GM12801 (cell line): ENCODE results near the gene APBA2.

Experiments used
- TF ChIP-seq, protein P1 (sequence below): IDR thresholded peaks from one replicate; pipeline ENCODE4 v1.5.1; 2011; ENCODE audit warnings: control low read depth; ENCODE audit not compliant: insufficient read length; ENCODE audit errors: extremely low read depth

Gene APBA2

GRCh38 chr15:28901987-28902745, 16.4 kb downstream of the APBA2 start:
- TF ChIP-seq, protein P1, sequence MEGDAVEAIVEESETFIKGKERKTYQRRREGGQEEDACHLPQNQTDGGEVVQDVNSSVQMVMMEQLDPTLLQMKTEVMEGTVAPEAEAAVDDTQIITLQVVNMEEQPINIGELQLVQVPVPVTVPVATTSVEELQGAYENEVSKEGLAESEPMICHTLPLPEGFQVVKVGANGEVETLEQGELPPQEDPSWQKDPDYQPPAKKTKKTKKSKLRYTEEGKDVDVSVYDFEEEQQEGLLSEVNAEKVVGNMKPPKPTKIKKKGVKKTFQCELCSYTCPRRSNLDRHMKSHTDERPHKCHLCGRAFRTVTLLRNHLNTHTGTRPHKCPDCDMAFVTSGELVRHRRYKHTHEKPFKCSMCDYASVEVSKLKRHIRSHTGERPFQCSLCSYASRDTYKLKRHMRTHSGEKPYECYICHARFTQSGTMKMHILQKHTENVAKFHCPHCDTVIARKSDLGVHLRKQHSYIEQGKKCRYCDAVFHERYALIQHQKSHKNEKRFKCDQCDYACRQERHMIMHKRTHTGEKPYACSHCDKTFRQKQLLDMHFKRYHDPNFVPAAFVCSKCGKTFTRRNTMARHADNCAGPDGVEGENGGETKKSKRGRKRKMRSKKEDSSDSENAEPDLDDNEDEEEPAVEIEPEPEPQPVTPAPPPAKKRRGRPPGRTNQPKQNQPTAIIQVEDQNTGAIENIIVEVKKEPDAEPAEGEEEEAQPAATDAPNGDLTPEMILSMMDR: no peak

DNA sequence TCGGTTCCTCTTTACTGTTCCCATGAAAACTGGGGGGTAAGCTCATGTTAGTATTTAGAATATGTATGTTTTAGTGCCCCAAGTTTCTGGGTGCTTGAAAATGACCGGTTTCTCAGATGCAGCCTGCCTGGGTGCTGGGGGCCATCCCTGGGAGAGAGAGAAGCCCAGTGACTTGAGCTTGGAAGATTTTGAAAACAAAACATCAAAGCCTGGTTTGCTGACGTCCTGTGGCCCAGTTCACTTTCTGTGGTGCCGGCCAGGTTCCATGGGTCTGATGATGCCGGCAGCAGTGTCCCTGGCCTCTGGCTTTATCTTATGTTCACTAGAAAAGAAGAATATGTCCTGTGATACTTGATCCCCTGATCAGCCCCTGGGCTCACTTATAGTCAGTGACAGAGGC, 17.1 kb downstream of the APBA2 start:
- TF ChIP-seq, protein P1: no peak

DNA sequence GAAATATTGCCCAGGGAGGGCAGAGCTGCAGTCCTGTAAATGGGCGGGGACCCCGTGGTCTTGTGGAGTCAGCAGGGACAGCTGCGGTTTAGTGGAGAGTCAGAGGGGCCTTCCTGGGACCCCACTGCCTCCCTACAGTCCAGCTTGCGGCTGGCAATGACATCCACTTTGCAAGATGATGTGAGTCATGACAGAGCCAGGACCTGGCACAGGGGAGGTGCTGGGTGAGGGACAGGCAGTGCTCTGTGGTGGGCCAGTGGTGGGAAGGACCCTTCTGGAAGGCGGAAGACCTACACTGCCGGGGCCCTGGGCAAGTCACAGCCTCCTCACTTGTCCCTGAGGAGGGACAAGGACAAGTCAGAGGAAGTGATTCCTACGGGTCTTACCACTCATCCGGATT, 17.8 kb downstream of the APBA2 start:
- TF ChIP-seq, protein P1: no peak

DNA sequence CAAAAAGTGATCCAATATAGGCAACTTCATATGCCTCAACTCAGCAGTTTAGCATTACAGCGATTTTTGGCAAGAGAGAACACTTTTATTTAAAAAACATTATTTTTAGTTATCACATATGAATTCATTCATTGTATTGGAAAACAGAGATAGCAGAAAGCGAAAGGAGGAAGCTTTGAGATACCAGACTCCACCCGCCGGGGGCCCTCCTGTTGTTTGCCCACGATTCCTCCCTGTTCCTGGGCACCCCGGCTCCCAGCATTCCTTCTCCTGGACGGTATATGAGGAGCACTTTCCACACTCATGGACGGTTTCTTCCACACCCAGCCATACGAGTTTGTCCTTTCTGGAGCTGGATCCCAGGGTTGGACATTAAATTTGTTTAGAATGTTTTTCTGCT, 18.2 kb downstream of the APBA2 start:
- TF ChIP-seq, protein P1: no peak

GRCh38 chr15:28904541-28905315, 19.0 kb downstream of the APBA2 start:
- TF ChIP-seq, protein P1: no peak

GRCh38 chr15:28907338-28907960, 21.7 kb downstream of the APBA2 start:
- TF ChIP-seq, protein P1: no peak

DNA sequence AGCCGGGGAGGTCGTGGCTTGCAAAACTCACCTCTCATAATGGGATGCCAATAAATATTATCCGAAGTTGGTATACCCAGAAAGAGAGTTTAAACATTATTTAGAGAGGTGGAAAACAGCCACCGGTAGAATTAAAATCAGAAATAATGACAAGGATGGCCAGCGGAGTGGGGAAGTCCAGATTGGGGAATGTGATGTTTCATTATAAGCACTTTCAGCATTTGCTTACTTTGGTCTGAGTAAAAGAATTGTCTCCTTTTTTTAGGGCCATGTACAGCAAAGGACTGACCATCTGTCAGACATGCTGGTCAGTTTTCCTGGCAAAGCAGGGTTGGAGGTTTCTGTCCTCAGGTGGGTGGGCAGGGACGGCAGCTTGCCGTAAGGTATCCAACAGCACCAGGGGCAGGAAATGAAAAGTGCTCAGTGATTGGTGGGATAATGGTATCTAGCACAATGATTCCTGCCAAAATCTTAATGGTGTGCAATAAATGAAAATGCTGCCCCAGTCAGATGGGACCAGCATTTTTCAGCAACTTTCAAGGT, 24.3 kb downstream of the APBA2 start:
- TF ChIP-seq, protein P1: no peak
